Suprapubic skin (tissue), 3 donors: ENCODE data around the gene IGF2BP2.

Experiments used
- EP300 ChIP-seq: sonication (generic); formaldehyde crosslinking; IDR thresholded peaks from one replicate; pipeline ENCODE4 v1.6.1; 2017; ENCODE audit warnings: antibody characterized with exemption
- POLR2A ChIP-seq, 2 donors: fragments of 450-650 bp; IDR thresholded peaks; one replicate each; pipeline ENCODE4 v1.6.1; 2017; ENCODE audit warnings: antibody characterized with exemption in 2 of 2, mild to moderate bottlenecking in 2 of 2, moderate library complexity in 2 of 2
- TF ChIP-seq, protein P1 (sequence below), 2 donors: fragments of 200-600 bp in 1 of 2; fragments of 450-650 bp in 1 of 2; sonication (generic) in 1 of 2; IDR thresholded peaks; one replicate each; pipeline ENCODE4 v1.5.1; 2016 to 2019; ENCODE audit warnings: antibody characterized with exemption in 2 of 2, mild to moderate bottlenecking in 1 of 2, moderate library complexity in 1 of 2

- TF ChIP-seq, protein P1, sequence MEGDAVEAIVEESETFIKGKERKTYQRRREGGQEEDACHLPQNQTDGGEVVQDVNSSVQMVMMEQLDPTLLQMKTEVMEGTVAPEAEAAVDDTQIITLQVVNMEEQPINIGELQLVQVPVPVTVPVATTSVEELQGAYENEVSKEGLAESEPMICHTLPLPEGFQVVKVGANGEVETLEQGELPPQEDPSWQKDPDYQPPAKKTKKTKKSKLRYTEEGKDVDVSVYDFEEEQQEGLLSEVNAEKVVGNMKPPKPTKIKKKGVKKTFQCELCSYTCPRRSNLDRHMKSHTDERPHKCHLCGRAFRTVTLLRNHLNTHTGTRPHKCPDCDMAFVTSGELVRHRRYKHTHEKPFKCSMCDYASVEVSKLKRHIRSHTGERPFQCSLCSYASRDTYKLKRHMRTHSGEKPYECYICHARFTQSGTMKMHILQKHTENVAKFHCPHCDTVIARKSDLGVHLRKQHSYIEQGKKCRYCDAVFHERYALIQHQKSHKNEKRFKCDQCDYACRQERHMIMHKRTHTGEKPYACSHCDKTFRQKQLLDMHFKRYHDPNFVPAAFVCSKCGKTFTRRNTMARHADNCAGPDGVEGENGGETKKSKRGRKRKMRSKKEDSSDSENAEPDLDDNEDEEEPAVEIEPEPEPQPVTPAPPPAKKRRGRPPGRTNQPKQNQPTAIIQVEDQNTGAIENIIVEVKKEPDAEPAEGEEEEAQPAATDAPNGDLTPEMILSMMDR (IDR thresholded peaks at IDR 0.05) = no peak
- no peak for TF ChIP-seq POLR2A (IDR thresholded peaks at IDR 0.05)
- TF ChIP-seq EP300 = no peak
Measured at GRCh38 chr3:185862920-185863319, 38.1 kb upstream of the IGF2BP2 start.
